Hepatic stellate cell (primary cell): ENCODE measurements around the gene FARS2.
"Not testable (repeated sequence)": the region's sequence is repeated elsewhere in the genome, so short reads cannot be mapped to it uniquely, and the experiment has no call there.

Experiments used
- DNase-seq: peaks from one replicate; pipeline ENCODE4 v3.0.0; 2011; ENCODE audit warnings: low spot score

The FARS2 gene

DNA sequence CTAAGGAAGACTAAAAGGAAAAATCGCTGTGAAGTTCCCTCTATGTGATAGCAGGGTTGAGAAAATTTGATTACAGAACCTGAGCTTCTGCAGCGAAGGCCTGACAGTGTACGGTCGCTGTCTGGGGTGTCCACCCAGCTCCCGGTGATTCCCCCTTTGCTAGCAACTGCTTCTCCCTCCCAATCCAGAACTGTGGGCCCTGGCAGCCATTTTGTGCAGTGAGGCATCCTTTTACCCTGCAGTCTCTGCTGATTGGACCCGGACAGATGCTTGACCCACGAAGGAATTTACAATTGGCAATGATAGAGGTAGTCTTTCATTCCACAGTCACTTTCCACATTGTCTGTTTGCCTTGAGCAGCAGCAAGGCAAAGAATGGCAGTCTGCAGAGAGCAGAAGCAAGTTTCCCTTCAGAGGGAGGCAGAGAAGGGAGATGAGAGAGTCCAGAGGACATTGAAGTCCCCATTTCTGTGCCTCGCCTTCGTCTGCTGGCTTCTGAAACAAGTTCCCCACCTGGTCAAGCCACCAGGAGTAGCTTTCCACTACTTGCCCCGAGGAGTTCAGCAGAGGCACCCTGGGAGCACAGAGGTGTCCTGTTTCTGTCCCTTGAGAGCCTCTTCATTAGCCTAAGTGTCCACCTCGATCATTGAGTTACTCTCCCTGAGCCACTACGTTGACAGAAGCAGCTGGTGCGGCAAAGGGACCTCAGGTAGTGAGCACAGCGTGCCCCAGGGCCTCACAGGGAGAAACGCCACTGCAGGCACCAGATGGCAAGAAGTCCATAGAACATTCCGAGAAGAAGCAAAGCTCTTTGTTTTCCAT, 375.1 kb downstream of the FARS2 start:
- no peak for DNase-seq

- no peak for DNase-seq
These were observed 376.4 kb downstream of the FARS2 start for GRCh38 chr6:5637714-5638113.

DNA sequence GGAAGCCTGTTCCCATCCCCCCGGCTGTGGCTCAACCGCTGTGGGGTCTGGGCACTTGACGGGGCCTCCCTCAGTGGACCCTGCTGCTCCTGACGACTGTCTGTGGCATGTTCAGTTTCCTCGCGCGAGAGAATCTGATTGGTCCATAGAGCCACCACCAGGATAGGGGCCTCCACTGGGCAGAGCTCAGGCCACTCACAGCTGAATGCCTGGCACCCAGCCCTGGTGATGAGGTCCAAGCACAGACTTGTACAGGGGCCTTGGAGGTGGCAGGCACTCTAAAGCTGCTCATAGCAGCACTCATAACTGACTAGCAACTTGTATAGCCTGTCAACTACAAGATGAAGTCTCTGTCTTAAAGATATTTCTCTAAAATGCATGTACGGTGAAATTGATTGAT, 377.4 kb downstream of the FARS2 start:
- no peak for DNase-seq

- no peak for DNase-seq
These were observed 377.9 kb downstream of the FARS2 start for GRCh38 chr6:5639193-5639592.

DNA sequence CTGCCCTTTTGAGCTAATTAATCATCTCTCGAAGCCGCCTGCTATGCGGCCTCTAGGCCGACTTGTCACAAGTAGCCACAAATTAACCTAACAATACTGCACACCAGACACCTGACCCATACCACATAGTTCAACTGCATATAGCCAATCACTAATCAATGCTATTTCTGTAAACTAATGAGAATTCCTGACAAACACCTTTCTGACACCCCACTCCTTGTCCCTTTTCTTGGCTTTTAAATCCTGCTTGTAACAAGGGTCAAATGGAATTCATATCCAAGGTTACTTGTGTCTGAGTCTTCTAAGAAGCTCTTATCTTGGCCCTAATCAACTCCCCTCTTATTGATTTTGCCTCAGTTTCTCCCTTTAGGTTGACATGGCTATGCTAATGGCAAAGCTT, 379.3 kb downstream of the FARS2 start:
- DNase-seq, result no peak

GRCh38 chr6:5644523-5645185, 383.3 kb downstream of the FARS2 start:
- no peak for DNase-seq

DNA sequence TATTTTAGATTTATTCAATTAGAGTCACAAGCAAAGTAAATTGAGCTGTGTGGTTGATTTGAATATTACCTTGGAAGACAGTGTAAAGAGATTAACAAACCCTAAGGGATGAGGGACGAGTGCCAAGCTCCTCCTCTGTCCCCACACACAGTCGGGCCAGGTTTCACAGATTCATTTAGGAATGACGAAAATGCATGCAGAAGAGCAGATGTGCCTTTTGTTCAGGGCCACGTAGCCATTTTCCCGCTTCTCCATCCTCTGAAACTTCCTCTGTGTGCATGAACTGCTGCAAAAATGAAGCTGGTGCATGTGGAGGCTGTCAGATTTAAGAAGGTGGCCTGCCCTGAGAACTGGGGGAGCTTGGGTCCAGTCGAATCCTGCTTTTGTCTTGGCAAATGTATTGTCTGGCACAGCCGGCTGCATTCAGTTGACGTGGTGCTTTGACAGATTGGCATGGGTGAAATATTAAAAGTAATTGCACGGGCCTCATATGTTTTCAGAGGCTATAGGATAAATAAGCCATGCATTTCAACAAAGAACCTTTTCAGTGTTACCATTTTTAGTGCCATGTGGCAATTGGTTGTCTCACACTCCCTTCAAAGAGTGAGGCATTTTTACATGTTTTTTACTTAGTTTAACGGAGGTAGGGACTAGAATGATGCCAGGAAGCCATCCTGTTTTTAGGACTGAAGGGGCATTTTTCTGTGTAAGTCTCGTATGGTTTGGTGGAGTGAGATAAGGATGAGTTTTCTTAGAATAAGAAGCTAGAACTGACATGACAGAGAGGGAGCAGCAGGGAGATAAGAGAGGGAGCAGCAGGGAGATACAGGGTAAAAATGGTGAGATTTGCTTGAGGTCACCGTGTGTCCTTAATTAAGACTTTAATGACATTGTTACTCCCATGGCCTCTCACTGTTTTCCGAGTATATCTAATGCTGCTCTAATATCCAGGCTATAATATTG, 384.3 kb downstream of the FARS2 start:
- no peak for DNase-seq

DNA sequence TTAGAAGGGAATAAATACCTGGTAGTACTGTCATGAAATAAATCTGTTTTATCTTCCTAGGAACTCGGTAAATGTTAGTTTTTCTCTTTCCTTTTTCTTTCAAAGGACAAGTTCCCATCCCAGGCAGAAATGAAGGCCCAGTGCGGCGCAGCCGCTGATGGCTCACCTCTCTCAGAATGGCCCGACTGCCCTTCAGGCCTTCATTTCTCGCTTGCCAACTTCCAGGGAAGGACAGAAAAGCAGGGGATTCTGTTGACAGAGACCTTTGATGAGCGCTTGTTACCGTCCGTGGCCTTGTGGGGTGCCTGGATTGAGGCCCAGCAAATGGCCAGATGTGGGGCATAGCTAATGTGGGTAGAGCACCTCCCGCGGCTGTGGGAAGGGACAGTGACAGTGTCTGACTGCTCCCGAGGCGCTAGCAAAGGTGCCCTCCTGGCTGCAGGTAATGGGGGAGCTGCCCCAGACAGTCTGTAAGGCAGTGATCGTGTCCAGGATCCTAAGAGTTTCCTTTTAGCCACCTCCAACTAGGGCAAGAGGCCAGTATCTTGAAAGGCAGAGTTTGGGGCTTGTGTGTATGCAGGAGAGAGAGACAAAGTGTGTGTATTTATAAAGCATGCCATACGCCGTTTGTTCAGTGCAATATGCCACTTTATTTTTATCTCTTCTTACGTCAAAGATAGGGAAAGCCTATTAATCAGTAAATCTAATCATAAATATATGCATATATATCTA, 391.3 kb downstream of the FARS2 start:
- DNase-seq, result no peak

- no peak for DNase-seq
These were observed 392.5 kb downstream of the FARS2 start for GRCh38 chr6:5653801-5654200.

GRCh38 chr6:5656226-5656625, 394.9 kb downstream of the FARS2 start:
- no peak for DNase-seq

DNA sequence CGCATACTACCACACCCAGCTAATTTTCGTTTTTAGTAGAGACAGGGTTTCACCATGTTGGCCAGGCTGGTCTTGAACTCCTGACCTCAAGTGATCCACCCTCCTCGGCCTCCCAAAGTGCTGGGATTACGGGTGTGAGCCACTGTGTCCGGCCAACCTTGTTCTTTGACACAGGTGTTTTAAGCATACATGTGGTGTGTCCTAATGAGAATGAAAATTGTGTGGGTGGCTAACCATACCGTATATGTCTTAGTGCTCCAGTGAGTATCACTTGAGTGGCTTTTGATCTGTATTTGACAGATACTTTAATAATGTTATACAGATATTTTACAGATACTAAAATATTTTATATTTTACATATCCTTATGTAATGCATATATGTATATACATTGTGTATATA, 395.4 kb downstream of the FARS2 start:
- not testable (repeated sequence) for DNase-seq

GRCh38 chr6:5657684-5658430, 396.5 kb downstream of the FARS2 start:
- DNase-seq, result no peak

DNA sequence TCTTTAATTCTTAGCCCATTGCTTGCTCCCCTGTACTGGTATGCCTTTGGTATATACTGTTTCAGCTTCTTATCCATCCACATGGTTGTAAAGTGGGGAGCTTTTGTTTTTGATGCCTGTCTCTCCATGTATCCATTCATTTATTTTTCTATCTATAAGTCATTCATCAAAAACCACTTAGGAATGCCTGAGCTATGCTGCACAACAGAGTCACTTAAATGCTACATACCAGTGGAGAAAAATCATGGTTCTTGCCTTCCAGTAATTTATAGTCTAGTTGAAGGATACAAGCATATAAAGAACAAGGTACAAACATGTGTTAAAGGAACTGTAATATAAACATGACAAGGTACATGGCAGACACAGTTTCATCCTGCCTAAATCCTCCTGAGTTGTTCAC, 398.2 kb downstream of the FARS2 start:
- DNase-seq, result peak; percentile 10

- DNase-seq, result no peak
These were observed 399.5 kb downstream of the FARS2 start for GRCh38 chr6:5660772-5661171.

DNA sequence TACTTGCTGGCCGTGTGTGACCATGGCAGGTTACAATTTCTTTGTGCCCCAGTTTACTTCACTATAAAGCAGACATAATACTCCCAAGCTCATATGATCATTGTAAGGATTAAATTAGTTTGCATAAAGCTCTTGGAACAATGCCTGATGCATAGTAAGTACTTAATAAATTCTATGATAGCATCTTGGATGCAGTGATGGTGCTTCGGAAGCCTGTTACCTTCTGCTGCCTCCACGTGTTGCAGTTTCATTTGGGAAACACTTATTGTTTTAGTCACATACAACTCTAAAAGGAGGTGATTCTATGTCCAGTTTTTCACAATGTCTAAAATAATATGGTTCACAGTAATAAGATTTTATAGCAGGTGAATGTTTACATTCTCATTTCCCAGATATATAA, 401.5 kb downstream of the FARS2 start:
- no peak for DNase-seq

- DNase-seq, result no peak
These were observed 401.9 kb downstream of the FARS2 start for GRCh38 chr6:5663259-5663658.

- no peak for DNase-seq
These were observed 402.4 kb downstream of the FARS2 start for GRCh38 chr6:5663739-5664138.

DNA sequence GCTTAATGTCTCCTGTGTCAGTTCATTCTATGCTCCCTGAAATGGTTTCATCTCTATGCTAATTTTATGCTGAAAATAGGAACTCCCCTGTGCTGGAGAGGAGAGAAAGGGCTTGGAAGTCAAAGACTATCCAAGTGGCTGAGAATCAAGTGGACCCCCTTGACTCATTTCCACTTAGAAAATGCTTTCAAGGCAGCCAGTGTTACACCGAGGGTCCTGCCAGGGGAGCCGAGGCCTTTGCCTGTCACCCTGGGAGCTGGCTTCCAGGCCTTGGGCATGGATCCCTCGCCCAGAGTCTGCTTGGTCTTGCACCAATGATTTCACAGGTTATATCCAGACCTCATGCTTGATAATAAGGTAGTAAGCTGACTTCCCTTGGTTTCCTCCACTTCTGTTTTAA, 402.8 kb downstream of the FARS2 start:
- no peak for DNase-seq

- DNase-seq, result no peak
These were observed 403.9 kb downstream of the FARS2 start for GRCh38 chr6:5665173-5665572.

GRCh38 chr6:5665667-5666066, 404.4 kb downstream of the FARS2 start:
- DNase-seq, result no peak

- no peak for DNase-seq
These were observed 405.4 kb downstream of the FARS2 start for GRCh38 chr6:5666695-5667094.
